Measurements from ENCODE around the gene RAD51B. TPM values are rescaled to one million over a fixed set of nuclear protein-coding genes. Genes with fewer than 3 reads are reported as not detected.

RAD51B gene
- polyA plus RNA-seq, 10 donors: 5.3 to 10.7 (median 7.5) TPM

GRCh38 chr14:68232300-68233055 is 412.9 kb downstream of the RAD51B start:
- peak; percentile 93 to 98 (median 95) for DNase-seq

GRCh38 chr14:68233101-68233784 is 413.7 kb downstream of the RAD51B start:
- DNase-seq: no peak

GRCh38 chr14:68234101-68234905 is 414.7 kb downstream of the RAD51B start:
- DNase-seq: no peak

- DNase-seq: peak in 1 of 3 donors; percentile 45
These were observed 415.4 kb downstream of the RAD51B start for GRCh38 chr14:68235011-68235410.

- DNase-seq: peak in 2 of 3 donors; percentile 42 to 84
These were observed 417.2 kb downstream of the RAD51B start for GRCh38 chr14:68236582-68237458.

- no peak for DNase-seq
These were observed 419.0 kb downstream of the RAD51B start for GRCh38 chr14:68238551-68238950.

- no peak for DNase-seq
These were observed 419.4 kb downstream of the RAD51B start for GRCh38 chr14:68238976-68239375.

GRCh38 chr14:68239988-68240771 is 420.6 kb downstream of the RAD51B start:
- DNase-seq: no peak

- peak in 1 of 3 donors; percentile 48 for DNase-seq
These were observed 422.4 kb downstream of the RAD51B start for GRCh38 chr14:68241862-68242487.

- DNase-seq: no peak
These were observed 424.0 kb downstream of the RAD51B start for GRCh38 chr14:68243450-68244010.

GRCh38 chr14:68244262-68244980 is 424.8 kb downstream of the RAD51B start:
- DNase-seq: peak in 1 of 3 donors; percentile 39

- DNase-seq: peak; percentile 89 to 96 (median 91)
These were observed 425.8 kb downstream of the RAD51B start for GRCh38 chr14:68245146-68246073.

- DNase-seq: peak in 1 of 3 donors; percentile 69
These were observed 426.7 kb downstream of the RAD51B start for GRCh38 chr14:68246074-68246785.

GRCh38 chr14:68246786-68247105 is 427.2 kb downstream of the RAD51B start:
- no peak for DNase-seq

- DNase-seq: no peak
These were observed 427.7 kb downstream of the RAD51B start for GRCh38 chr14:68247274-68247673.

GRCh38 chr14:68247676-68248268 is 428.2 kb downstream of the RAD51B start:
- no peak for DNase-seq

Data from muscle of back (tissue), 11 donors.